ENCODE results near the gene CDYL2.
"Not testable (repeated sequence)": the region's sequence is repeated elsewhere in the genome, so short reads cannot be mapped to it uniquely, and the experiment has no call there.

The CDYL2 gene

GRCh38 chr16:80743273-80743672 is 61.1 kb downstream of the CDYL2 start:
- DNase-seq (ENCODE audit: low read depth), result no peak

- no peak for DNase-seq (ENCODE audit: low read depth)
Measured at GRCh38 chr16:80742331-80742730, 62.1 kb downstream of the CDYL2 start.

GRCh38 chr16:80741724-80742123 is 62.7 kb downstream of the CDYL2 start:
- no peak for DNase-seq (ENCODE audit: low read depth)

- DNase-seq (ENCODE audit: low read depth), result no peak
Measured at GRCh38 chr16:80739523-80739922, 64.9 kb downstream of the CDYL2 start.

- no peak for DNase-seq (ENCODE audit: low read depth)
Measured at GRCh38 chr16:80738521-80738920, 65.9 kb downstream of the CDYL2 start.

GRCh38 chr16:80735846-80736245 is 68.6 kb downstream of the CDYL2 start:
- no peak for DNase-seq (ENCODE audit: low read depth)

GRCh38 chr16:80733407-80733806 is 71.0 kb downstream of the CDYL2 start:
- DNase-seq (ENCODE audit: low read depth), result no peak

GRCh38 chr16:80731915-80732314 is 72.5 kb downstream of the CDYL2 start:
- no peak for DNase-seq (ENCODE audit: low read depth)

- DNase-seq (ENCODE audit: low read depth), result not testable (repeated sequence)
Measured at GRCh38 chr16:80727066-80727763, 77.2 kb downstream of the CDYL2 start.

GRCh38 chr16:80725566-80726162 is 78.7 kb downstream of the CDYL2 start:
- no peak for DNase-seq (ENCODE audit: low read depth)

- DNase-seq (ENCODE audit: low read depth), result no peak
Measured at GRCh38 chr16:80723981-80724380, 80.4 kb downstream of the CDYL2 start.

- DNase-seq (ENCODE audit: low read depth), result no peak
Measured at GRCh38 chr16:80723091-80723490, 81.3 kb downstream of the CDYL2 start.

GRCh38 chr16:80720804-80721371 is 83.5 kb downstream of the CDYL2 start:
- DNase-seq (ENCODE audit: low read depth), result no peak

- DNase-seq (ENCODE audit: low read depth), result no peak
Measured at GRCh38 chr16:80719573-80719972, 84.8 kb downstream of the CDYL2 start.

GRCh38 chr16:80718480-80719220 is 85.7 kb downstream of the CDYL2 start:
- DNase-seq (ENCODE audit: low read depth), result no peak

GRCh38 chr16:80717611-80718010 is 86.8 kb downstream of the CDYL2 start:
- DNase-seq (ENCODE audit: low read depth), result no peak

GRCh38 chr16:80716564-80717139 is 87.7 kb downstream of the CDYL2 start:
- DNase-seq (ENCODE audit: low read depth), result no peak

GRCh38 chr16:80711406-80711805 is 93.0 kb downstream of the CDYL2 start:
- DNase-seq (ENCODE audit: low read depth), result no peak

GRCh38 chr16:80710918-80711317 is 93.5 kb downstream of the CDYL2 start:
- no peak for DNase-seq (ENCODE audit: low read depth)

GRCh38 chr16:80708823-80709222 is 95.6 kb downstream of the CDYL2 start:
- no peak for DNase-seq (ENCODE audit: low read depth)

- no peak for DNase-seq (ENCODE audit: low read depth)
Measured at GRCh38 chr16:80707686-80708085, 96.7 kb downstream of the CDYL2 start.

GRCh38 chr16:80705596-80705995 is 98.8 kb downstream of the CDYL2 start:
- no peak for DNase-seq (ENCODE audit: low read depth)

Measured in stimulated activated CD8-positive, alpha-beta memory T cell treated with anti-CD3 and anti-CD28 coated beads, Interleukin-12 subunit alpha, Interleukin-12 subunit beta, amount 100 ng/mL, for 1 hour (primary cell).